ENCODE results near the gene SAP30BP.

SAP30BP gene

GRCh38 chr17:75731716-75732498 is 64.8 kb downstream of the SAP30BP start:
- no peaks in the 10 kb centered on the region for H3K4me1 Mint-ChIP-seq (ENCODE audit: low read depth)
- H3K9me3 Mint-ChIP-seq = no peaks in the 10 kb centered on the region
- H3K27me3 Mint-ChIP-seq = peaks cover 7% of the 10 kb centered on the region
- no peak overlapping the region for H3K4me3 Mint-ChIP-seq
- intact Hi-C loops (cut with micrococcal nuclease) = no loop called here
- H3K36me3 Mint-ChIP-seq (ENCODE audit: low read depth) = no peaks in the 10 kb centered on the region
- H3K27ac Mint-ChIP-seq = no peak overlapping the region

DNA sequence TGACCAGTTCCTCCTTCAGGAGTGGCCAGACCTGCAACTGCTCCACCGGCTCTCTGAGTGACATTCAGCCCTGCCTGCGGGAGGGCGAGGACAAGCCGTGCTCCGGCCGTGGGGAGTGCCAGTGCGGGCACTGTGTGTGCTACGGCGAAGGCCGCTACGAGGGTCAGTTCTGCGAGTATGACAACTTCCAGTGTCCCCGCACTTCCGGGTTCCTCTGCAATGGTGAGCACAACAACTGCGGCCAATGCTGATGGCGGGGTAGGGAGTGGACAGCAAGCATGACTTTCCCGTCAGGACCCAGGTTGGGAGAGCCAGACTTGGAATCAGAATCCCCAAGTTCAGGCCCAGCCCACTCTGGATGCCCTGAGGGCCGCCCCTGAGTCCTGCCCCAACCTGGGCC is 66.3 kb downstream of the SAP30BP start:
- H3K36me3 Mint-ChIP-seq (ENCODE audit: low read depth) = no peaks in the 10 kb centered on the region
- H3K4me3 Mint-ChIP-seq = no peak overlapping the region
- no peak overlapping the region for H3K27ac Mint-ChIP-seq
- no peaks in the 10 kb centered on the region for H3K9me3 Mint-ChIP-seq
- H3K27me3 Mint-ChIP-seq = peaks cover 6% of the 10 kb centered on the region
- intact Hi-C loops (cut with micrococcal nuclease) = no loop called here
- H3K4me1 Mint-ChIP-seq (ENCODE audit: low read depth) = peaks cover 10% of the 10 kb centered on the region

DNA sequence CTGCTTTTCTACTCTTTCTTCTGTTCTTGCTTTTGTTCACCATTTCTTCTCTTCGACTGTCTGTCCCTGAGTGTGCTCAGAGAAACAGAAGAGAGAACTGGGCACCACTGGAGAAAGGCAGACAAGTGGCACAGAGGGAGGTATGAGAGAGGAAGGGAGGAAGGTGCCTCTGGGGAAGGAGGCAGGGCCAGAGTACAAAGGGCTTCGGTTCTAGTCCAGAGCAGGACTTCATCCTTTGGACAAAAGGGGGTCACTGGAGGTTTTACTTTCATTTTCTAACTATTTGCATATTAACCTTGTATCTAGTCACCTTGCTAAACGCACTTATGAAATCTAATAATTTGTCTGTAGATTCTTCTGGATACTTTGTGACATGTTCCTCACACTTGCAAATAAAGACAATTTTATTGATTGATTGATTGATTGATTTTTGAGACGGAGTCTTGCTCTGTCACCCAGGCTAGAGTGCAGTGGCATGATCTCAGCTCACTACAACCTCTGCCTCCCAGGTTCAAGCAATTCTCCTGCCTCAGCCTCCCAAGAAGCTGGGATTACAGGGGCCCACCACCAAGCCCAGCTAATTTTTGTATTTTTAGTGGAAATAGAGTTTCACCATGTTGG is 67.6 kb downstream of the SAP30BP start:
- Mint-ChIP-seq H3K36me3 (ENCODE audit: low read depth) (no peaks in the 10 kb centered on the region), H3K4me3 (no peak overlapping the region), H3K4me1 (ENCODE audit: low read depth) (peaks cover 14% of the 10 kb centered on the region), H3K27me3 (peaks cover 6% of the 10 kb centered on the region), H3K27ac (no peak overlapping the region), H3K9me3 (no peaks in the 10 kb centered on the region)
- intact Hi-C loops (cut with micrococcal nuclease) = no loop called here

GRCh38 chr17:75736173-75736835 is 69.2 kb downstream of the SAP30BP start:
- intact Hi-C loops (cut with micrococcal nuclease) = no loop called here
- Mint-ChIP-seq H3K4me3 (no peak overlapping the region), H3K27me3 (peaks cover 6% of the 10 kb centered on the region), H3K9me3 (no peaks in the 10 kb centered on the region), H3K27ac (peak overlapping the region; percentile 4), H3K4me1 (ENCODE audit: low read depth) (peaks cover 14% of the 10 kb centered on the region), H3K36me3 (ENCODE audit: low read depth) (no peaks in the 10 kb centered on the region)

DNA sequence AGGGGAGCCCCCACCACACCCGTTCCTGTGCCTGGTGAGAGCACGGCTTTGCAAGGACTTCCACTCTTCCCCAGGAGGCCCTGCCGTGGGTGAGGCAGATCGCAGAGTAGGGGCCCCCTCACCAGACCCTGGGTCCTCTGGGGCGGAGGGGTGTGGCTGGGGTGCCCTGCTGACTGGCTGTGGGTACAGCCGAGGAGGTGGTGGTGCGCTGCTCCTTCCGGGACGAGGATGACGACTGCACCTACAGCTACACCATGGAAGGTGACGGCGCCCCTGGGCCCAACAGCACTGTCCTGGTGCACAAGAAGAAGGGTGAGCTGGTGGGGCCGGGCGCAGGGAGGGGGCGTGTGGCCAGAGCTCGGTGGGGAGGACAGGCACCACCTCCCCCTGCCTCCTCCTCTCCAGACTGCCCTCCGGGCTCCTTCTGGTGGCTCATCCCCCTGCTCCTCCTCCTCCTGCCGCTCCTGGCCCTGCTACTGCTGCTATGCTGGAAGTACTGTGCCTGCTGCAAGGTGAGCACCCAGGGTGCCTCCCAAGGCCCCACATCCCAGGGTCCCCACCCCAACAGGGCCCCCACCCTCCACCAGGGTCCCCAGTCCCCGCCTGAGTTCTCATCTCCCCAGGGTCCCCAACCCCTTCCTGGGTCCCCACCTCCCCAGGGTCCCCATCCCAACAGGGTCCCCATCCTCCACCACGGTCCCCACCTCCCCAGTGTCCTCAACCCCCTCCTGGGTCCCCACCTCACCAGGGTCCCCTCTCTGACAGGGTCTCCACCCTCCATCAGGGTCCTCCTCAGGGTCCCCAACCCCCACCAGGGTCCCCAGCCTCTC is 70.2 kb downstream of the SAP30BP start:
- Mint-ChIP-seq H3K27ac (peak overlapping the region; percentile 68), H3K36me3 (ENCODE audit: low read depth) (no peaks in the 10 kb centered on the region), H3K9me3 (no peaks in the 10 kb centered on the region), H3K27me3 (peaks cover 3% of the 10 kb centered on the region), H3K4me3 (no peak overlapping the region), H3K4me1 (ENCODE audit: low read depth) (peaks cover 14% of the 10 kb centered on the region)
- intact Hi-C loops (cut with micrococcal nuclease) = no loop called here

DNA sequence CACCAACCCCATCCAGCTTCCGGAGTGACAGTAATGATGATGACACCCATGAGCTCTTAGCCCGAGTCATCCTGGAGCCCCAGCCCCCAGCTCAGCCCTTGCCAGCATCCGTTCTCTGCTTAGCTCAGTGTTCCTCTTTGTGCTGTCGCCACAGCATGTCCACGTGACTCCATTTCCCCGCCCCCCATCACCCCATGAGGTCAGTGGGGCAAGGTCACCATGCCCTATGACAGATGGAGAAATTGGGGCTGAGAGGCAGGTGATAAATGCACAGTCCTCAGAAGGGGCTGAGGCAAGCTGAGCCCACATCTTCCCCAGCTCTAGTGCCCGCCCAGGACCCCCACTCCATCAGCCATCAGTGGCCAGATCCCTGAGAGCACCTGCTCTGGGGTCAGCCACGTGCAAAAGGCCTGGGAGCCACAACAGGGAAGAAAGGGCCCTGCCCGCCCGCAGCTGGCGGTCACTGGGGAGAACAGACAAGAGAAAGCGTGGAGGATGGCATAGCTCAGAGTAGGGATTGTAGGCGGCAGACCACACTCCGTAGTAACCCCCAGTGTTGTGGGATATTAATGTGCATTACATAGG is 71.2 kb downstream of the SAP30BP start:
- peak overlapping the region; percentile 68 for H3K27ac Mint-ChIP-seq
- no peaks in the 10 kb centered on the region for H3K36me3 Mint-ChIP-seq (ENCODE audit: low read depth)

DNA sequence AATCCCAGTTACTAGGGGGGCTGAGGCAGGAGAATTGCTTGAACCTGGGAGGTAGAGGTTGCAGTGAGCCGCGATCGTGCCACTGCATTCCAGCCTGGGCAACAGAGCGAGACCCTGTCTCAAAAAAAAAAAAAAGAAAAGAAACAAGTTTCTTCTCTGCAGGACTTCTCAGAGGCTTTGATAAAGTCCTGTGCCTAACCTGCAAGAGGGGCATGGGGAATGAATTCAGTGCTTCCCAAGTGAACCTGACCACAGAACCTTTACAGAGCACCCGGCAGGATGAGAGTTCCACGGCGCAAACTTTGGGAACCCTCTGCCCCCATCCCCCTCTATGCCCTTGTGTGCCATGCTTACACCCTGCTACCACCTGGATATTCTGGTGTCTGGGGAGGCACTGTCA is 72.0 kb downstream of the SAP30BP start:
- Mint-ChIP-seq H3K4me1 (ENCODE audit: low read depth) (peaks cover 14% of the 10 kb centered on the region), H3K36me3 (ENCODE audit: low read depth) (no peaks in the 10 kb centered on the region), H3K9me3 (no peaks in the 10 kb centered on the region), H3K27ac (no peak overlapping the region), H3K27me3 (peaks cover 2% of the 10 kb centered on the region), H3K4me3 (no peak overlapping the region)
- intact Hi-C loops (cut with micrococcal nuclease) = no loop called here

More for the DNA sequence above, 71.2 kb downstream of the SAP30BP start:
- Mint-ChIP-seq H3K9me3 (no peaks in the 10 kb centered on the region), H3K27me3 (peaks cover 2% of the 10 kb centered on the region), H3K4me3 (peak overlapping the region; percentile 14), H3K4me1 (ENCODE audit: low read depth) (peaks cover 14% of the 10 kb centered on the region)
- intact Hi-C loops (cut with micrococcal nuclease) = no loop called here

GRCh38 chr17:75739801-75740200 is 72.7 kb downstream of the SAP30BP start:
- H3K4me1 Mint-ChIP-seq (ENCODE audit: low read depth) = peaks cover 14% of the 10 kb centered on the region
- intact Hi-C loops (cut with micrococcal nuclease) = no loop called here
- no peaks in the 10 kb centered on the region for H3K9me3 Mint-ChIP-seq
- peaks cover 2% of the 10 kb centered on the region for H3K27me3 Mint-ChIP-seq
- no peak overlapping the region for H3K4me3 Mint-ChIP-seq
- no peaks in the 10 kb centered on the region for H3K36me3 Mint-ChIP-seq (ENCODE audit: low read depth)
- H3K27ac Mint-ChIP-seq = no peak overlapping the region

DNA sequence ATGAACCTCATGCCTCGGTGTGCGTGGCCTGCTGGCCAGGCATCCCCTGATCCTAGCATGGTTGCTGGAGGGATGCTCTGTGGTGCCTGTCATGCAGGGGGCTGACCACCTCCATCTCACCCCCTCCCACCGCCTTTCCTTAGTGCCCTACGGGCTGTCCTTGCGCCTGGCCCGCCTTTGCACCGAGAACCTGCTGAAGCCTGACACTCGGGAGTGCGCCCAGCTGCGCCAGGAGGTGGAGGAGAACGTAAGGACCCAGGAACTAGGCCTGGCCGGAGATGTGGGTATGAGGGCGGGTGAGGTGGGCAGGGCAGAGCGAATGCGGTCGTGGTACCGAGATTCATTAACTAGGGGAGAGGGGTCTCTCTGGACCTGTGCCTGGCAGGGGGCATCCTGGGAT is 73.1 kb downstream of the SAP30BP start:
- peaks cover 2% of the 10 kb centered on the region for H3K27me3 Mint-ChIP-seq

GRCh38 chr17:75740631-75741077 is 73.5 kb downstream of the SAP30BP start:
- intact Hi-C loops (cut with micrococcal nuclease) = no loop called here
- Mint-ChIP-seq H3K27ac (no peak overlapping the region), H3K4me1 (ENCODE audit: low read depth) (peaks cover 14% of the 10 kb centered on the region), H3K27me3 (peaks cover 2% of the 10 kb centered on the region), H3K9me3 (no peaks in the 10 kb centered on the region), H3K36me3 (ENCODE audit: low read depth) (no peaks in the 10 kb centered on the region), H3K4me3 (no peak overlapping the region)

More for the DNA sequence above, 73.1 kb downstream of the SAP30BP start:
- Mint-ChIP-seq H3K9me3 (no peaks in the 10 kb centered on the region), H3K27ac (no peak overlapping the region), H3K4me3 (no peak overlapping the region), H3K4me1 (ENCODE audit: low read depth) (peaks cover 14% of the 10 kb centered on the region), H3K36me3 (ENCODE audit: low read depth) (no peaks in the 10 kb centered on the region)
- intact Hi-C loops (cut with micrococcal nuclease) = no loop called here

DNA sequence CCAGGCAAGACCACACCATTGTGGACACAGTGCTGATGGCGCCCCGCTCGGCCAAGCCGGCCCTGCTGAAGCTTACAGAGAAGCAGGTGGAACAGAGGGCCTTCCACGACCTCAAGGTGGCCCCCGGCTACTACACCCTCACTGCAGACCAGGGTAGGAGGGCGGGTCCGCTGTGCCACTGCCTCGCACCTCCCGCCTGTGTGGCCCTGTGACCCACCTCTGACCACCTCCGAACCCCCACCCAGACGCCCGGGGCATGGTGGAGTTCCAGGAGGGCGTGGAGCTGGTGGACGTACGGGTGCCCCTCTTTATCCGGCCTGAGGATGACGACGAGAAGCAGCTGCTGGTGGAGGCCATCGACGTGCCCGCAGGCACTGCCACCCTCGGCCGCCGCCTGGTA is 75.2 kb downstream of the SAP30BP start:
- intact Hi-C loops (cut with micrococcal nuclease) = no loop called here
- H3K4me3 Mint-ChIP-seq = no peak overlapping the region
- no peaks in the 10 kb centered on the region for H3K36me3 Mint-ChIP-seq (ENCODE audit: low read depth)
- H3K27ac Mint-ChIP-seq = no peak overlapping the region
- H3K9me3 Mint-ChIP-seq = no peaks in the 10 kb centered on the region
- peaks cover 14% of the 10 kb centered on the region for H3K4me1 Mint-ChIP-seq (ENCODE audit: low read depth)
- H3K27me3 Mint-ChIP-seq = no peaks in the 10 kb centered on the region

DNA sequence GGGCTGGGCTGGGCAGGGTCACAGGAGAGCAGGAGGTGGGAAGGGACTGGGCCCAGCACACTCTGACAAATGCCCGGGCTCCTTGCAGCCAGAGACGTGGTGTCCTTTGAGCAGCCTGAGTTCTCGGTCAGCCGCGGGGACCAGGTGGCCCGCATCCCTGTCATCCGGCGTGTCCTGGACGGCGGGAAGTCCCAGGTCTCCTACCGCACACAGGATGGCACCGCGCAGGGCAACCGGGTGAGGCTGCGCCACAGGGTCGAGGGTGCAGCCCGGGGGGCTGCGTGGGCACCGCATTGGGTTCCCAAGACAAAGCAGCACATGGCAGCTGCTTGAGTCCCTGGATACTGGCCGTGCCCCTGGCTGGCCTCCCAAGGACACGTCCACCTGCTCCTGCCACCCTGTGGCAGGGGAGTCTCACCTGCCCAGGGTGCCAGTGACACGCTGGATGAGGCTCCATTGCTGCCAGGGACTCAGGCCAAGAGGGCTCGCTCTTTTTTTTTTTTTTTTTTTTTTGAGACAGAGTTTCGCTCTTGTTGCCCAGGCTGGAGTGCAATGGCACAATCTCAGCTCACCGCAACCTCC is 76.6 kb downstream of the SAP30BP start:
- Mint-ChIP-seq H3K4me1 (ENCODE audit: low read depth) (peaks cover 7% of the 10 kb centered on the region), H3K27me3 (peaks cover 1% of the 10 kb centered on the region), H3K27ac (no peak overlapping the region), H3K36me3 (ENCODE audit: low read depth) (no peaks in the 10 kb centered on the region), H3K4me3 (no peak overlapping the region), H3K9me3 (no peaks in the 10 kb centered on the region)
- intact Hi-C loops (cut with micrococcal nuclease) = no loop called here

- Mint-ChIP-seq H3K36me3 (ENCODE audit: low read depth) (no peaks in the 10 kb centered on the region), H3K4me1 (ENCODE audit: low read depth) (peaks cover 13% of the 10 kb centered on the region), H3K27ac (no peak overlapping the region), H3K9me3 (no peaks in the 10 kb centered on the region), H3K4me3 (no peak overlapping the region), H3K27me3 (peaks cover 25% of the 10 kb centered on the region)
- intact Hi-C loops (cut with micrococcal nuclease) = loop anchor here (1.0 kb wide), 1 partner anchor 73 kb away; no protein-coding TSS in a partner anchor
Measured at GRCh38 chr17:75748706-75749105, 81.6 kb downstream of the SAP30BP start.

All from dendritic cell treated with granulocyte-macrophage colony-stimulating factor and Interleukin-4, amounts not matched to agents 40 ng/mL and 50 ng/mL, for 4 days (primary cell).